NCI-H226 (cell line): ENCODE results near the gene FNDC3A.
A peak's percentile ranks its signal among the peaks of the same experiment; 100 is the strongest.
"Not testable (repeated sequence)": the region's sequence is repeated elsewhere in the genome, so short reads cannot be mapped to it uniquely, and the experiment has no call there.

Experiments used
- DNase-seq: peaks from one replicate; pipeline ENCODE4 v3.0.0-alpha.2; 2015

Gene FNDC3A

GRCh38 chr13:49098198-49098597 is 122.5 kb downstream of the FNDC3A start:
- DNase-seq, result peak; percentile 76

- DNase-seq, result no peak
Observed at GRCh38 chr13:49098771-49099512, 123.2 kb downstream of the FNDC3A start.

GRCh38 chr13:49099513-49099877 is 123.8 kb downstream of the FNDC3A start:
- DNase-seq, result no peak

GRCh38 chr13:49100637-49101570 is 125.2 kb downstream of the FNDC3A start:
- no peak for DNase-seq

- DNase-seq, result no peak
Observed at GRCh38 chr13:49108196-49108595, 132.5 kb downstream of the FNDC3A start.

GRCh38 chr13:49110122-49110912 is 134.6 kb downstream of the FNDC3A start:
- DNase-seq, result peak; percentile 78

- DNase-seq, result no peak
Observed at GRCh38 chr13:49110913-49111170, 135.1 kb downstream of the FNDC3A start.

GRCh38 chr13:49112782-49113525 is 137.2 kb downstream of the FNDC3A start:
- no peak for DNase-seq

- peak; percentile 13 for DNase-seq
Observed at GRCh38 chr13:49113526-49114286, 138.0 kb downstream of the FNDC3A start.

GRCh38 chr13:49116873-49117272 is 141.2 kb downstream of the FNDC3A start:
- no peak for DNase-seq

GRCh38 chr13:49118455-49118854 is 142.7 kb downstream of the FNDC3A start:
- DNase-seq, result not testable (repeated sequence)

GRCh38 chr13:49124693-49125304 is 149.1 kb downstream of the FNDC3A start:
- DNase-seq, result no peak

GRCh38 chr13:49125964-49126524 is 150.3 kb downstream of the FNDC3A start:
- DNase-seq, result no peak

- no peak for DNase-seq
Observed at GRCh38 chr13:49132479-49133002, 156.8 kb downstream of the FNDC3A start.

- no peak for DNase-seq
Observed at GRCh38 chr13:49134305-49134704, 158.6 kb downstream of the FNDC3A start.

GRCh38 chr13:49137138-49137643 is 161.5 kb downstream of the FNDC3A start:
- not testable (repeated sequence) for DNase-seq

GRCh38 chr13:49140910-49141611 is 165.3 kb downstream of the FNDC3A start:
- no peak for DNase-seq

GRCh38 chr13:49146950-49147355 is 171.2 kb downstream of the FNDC3A start:
- peak; percentile 49 for DNase-seq

GRCh38 chr13:49148405-49148804 is 172.7 kb downstream of the FNDC3A start:
- no peak for DNase-seq
